IPS DF 6.9 (cell line): ENCODE results near the gene GPR119.
A peak's percentile ranks its signal among the peaks of the same experiment; 100 is the strongest.
"Not testable (repeated sequence)": the region's sequence is repeated elsewhere in the genome, so short reads cannot be mapped to it uniquely, and the experiment has no call there.

Experiments used
- DNase-seq: peaks from one replicate; pipeline ENCODE4 v3.0.0-alpha.2; 2013; ENCODE audit warnings: low read depth, low spot score
- H3K27ac ChIP-seq: one replicate; pipeline ENCODE4 v1.5.1; 2013; ENCODE audit warnings: low read length, control low read depth
- H3K27me3 ChIP-seq: 2 replicates; pipeline ENCODE4 v1.6.1; 2013; ENCODE audit warnings: mild to moderate bottlenecking, low read length; ENCODE audit not compliant: control insufficient read depth, insufficient read depth
- H3K36me3 ChIP-seq: 2 replicates; pipeline ENCODE4 v1.6.1; 2013; ENCODE audit warnings: low read length; ENCODE audit not compliant: control insufficient read depth, insufficient read depth
- H3K4me1 ChIP-seq: 2 replicates; pipeline ENCODE4 v1.6.1; 2013; ENCODE audit warnings: low read length; ENCODE audit not compliant: control insufficient read depth, insufficient read depth
- H3K4me3 ChIP-seq: 2 replicates; pipeline ENCODE4 v1.5.1; 2013; ENCODE audit warnings: mild to moderate bottlenecking, low read length
- H3K9me3 ChIP-seq: 2 replicates; pipeline ENCODE4 v1.6.1; 2013; ENCODE audit warnings: low read length, inconsistent platforms; ENCODE audit not compliant: control insufficient read depth, insufficient read depth
- WGBS: extraction: QIAGEN DNeasy Blood & Tissue Kit; methylation state at CpG from one replicate; pipeline ENCODE4 v1.1.7; 2013; ENCODE audit warnings: mixed read lengths, missing lambda C conversion rate; ENCODE audit not compliant: insufficient read length, insufficient coverage; 5-methylcytosine and 5-hydroxymethylcytosine counted together

Gene GPR119

GRCh38 chrX:130401415-130402207, 16.1 kb upstream of the GPR119 start, which contains the start of gene RBMX2:
Gene RBMX2 (plus strand): TSS chrX:130401987. CDS start chrX:130402033, 46 bp downstream.
- H3K27ac ChIP-seq: no peak within 1 kb of the TSS
- H3K27me3 ChIP-seq: no peaks in the 10 kb centered on the region
- H3K36me3 ChIP-seq: peaks cover 3% of the 10 kb centered on the region; the same call in 1 of the 2 replicates
- no peaks in the 10 kb centered on the region for H3K9me3 ChIP-seq
- peak within 1 kb of the TSS; percentile 95; the same call in 1 of the 2 replicates for H3K4me3 ChIP-seq
- no peaks in the 10 kb centered on the region for H3K4me1 ChIP-seq
- no CpG with 5 or more reads among the region's 47 CpGs for WGBS
- peak; percentile 16 for DNase-seq

- WGBS: no CpG with 5 or more reads among the region's 7 CpGs
- no peak overlapping the region for H3K4me3 ChIP-seq
Observed at GRCh38 chrX:130395341-130395740, 9.9 kb upstream of the GPR119 start.

GRCh38 chrX:130393451-130394074, 8.1 kb upstream of the GPR119 start:
- H3K36me3 ChIP-seq: no peaks in the 10 kb centered on the region
- H3K4me1 ChIP-seq: no peaks in the 10 kb centered on the region
- no CpG with 5 or more reads among the region's 5 CpGs for WGBS
- no peak overlapping the region for H3K27ac ChIP-seq
- no peaks in the 10 kb centered on the region for H3K27me3 ChIP-seq
- no peak overlapping the region for H3K4me3 ChIP-seq
- DNase-seq: peak; percentile 16
- no peaks in the 10 kb centered on the region for H3K9me3 ChIP-seq

More at GRCh38 chrX:130395341-130395740, 9.9 kb upstream of the GPR119 start:
- Histone ChIP-seq H3K36me3 (no peaks in the 10 kb centered on the region), H3K9me3 (no peaks in the 10 kb centered on the region), H3K4me1 (no peaks in the 10 kb centered on the region), H3K27me3 (no peaks in the 10 kb centered on the region), H3K27ac (no peak overlapping the region)
- DNase-seq: no peak

- Histone ChIP-seq H3K27ac (no peak overlapping the region), H3K4me1 (no peaks in the 10 kb centered on the region), H3K27me3 (no peaks in the 10 kb centered on the region), H3K4me3 (no peak overlapping the region), H3K9me3 (no peaks in the 10 kb centered on the region), H3K36me3 (no peaks in the 10 kb centered on the region)
- DNase-seq: no peak
- WGBS: no CpG with 5 or more reads among the region's 5 CpGs
Observed at GRCh38 chrX:130386408-130386808, 934 bp upstream of the GPR119 start.

- no CpG with 5 or more reads among the region's 5 CpGs for WGBS
- Histone ChIP-seq H3K36me3 (no peaks in the 10 kb centered on the region), H3K9me3 (no peaks in the 10 kb centered on the region), H3K4me1 (no peaks in the 10 kb centered on the region), H3K27ac (no peak overlapping the region), H3K27me3 (no peaks in the 10 kb centered on the region), H3K4me3 (no peak overlapping the region)
- DNase-seq: no peak
Observed at GRCh38 chrX:130378024-130378669, 7.3 kb downstream of the GPR119 start.

GRCh38 chrX:130376077-130376476, 9.4 kb downstream of the GPR119 start:
- no peak overlapping the region for H3K4me3 ChIP-seq

GRCh38 chrX:130352050-130352449, 33.4 kb downstream of the GPR119 start:
- DNase-seq, H3K4me1 ChIP-seq, H3K36me3 ChIP-seq, H3K4me3 ChIP-seq, H3K27me3 ChIP-seq, H3K27ac ChIP-seq, H3K9me3 ChIP-seq: not testable (repeated sequence)
- no CpG with 5 or more reads among the region's 1 CpG for WGBS

More at GRCh38 chrX:130376077-130376476, 9.4 kb downstream of the GPR119 start:
- no peak for DNase-seq
- no peaks in the 10 kb centered on the region for H3K9me3 ChIP-seq
- no peaks in the 10 kb centered on the region for H3K36me3 ChIP-seq
- H3K27me3 ChIP-seq: no peaks in the 10 kb centered on the region
- no peaks in the 10 kb centered on the region for H3K4me1 ChIP-seq
- H3K27ac ChIP-seq: no peak overlapping the region

- no peaks in the 10 kb centered on the region for H3K9me3 ChIP-seq
- no peaks in the 10 kb centered on the region for H3K27me3 ChIP-seq
- no peaks in the 10 kb centered on the region for H3K4me1 ChIP-seq
- no peak for DNase-seq
- H3K27ac ChIP-seq: no peak overlapping the region
- H3K36me3 ChIP-seq: no peaks in the 10 kb centered on the region
- no CpG with 5 or more reads among the region's 3 CpGs for WGBS
- no peak overlapping the region for H3K4me3 ChIP-seq
Observed at GRCh38 chrX:130351567-130351966, 33.9 kb downstream of the GPR119 start.

GRCh38 chrX:130347321-130347720, 38.2 kb downstream of the GPR119 start:
- Histone ChIP-seq H3K4me3 (no peak overlapping the region), H3K27ac (no peak overlapping the region), H3K4me1 (no peaks in the 10 kb centered on the region), H3K27me3 (no peaks in the 10 kb centered on the region), H3K9me3 (no peaks in the 10 kb centered on the region), H3K36me3 (no peaks in the 10 kb centered on the region)
- DNase-seq: no peak
- WGBS: no CpG with 5 or more reads among the region's 1 CpG

- H3K36me3 ChIP-seq: no peaks in the 10 kb centered on the region
- H3K9me3 ChIP-seq: no peaks in the 10 kb centered on the region
- no peaks in the 10 kb centered on the region for H3K4me1 ChIP-seq
- DNase-seq: no peak
- no peaks in the 10 kb centered on the region for H3K27me3 ChIP-seq
- WGBS: no CpG with 5 or more reads among the region's 1 CpG
- no peak overlapping the region for H3K4me3 ChIP-seq
- H3K27ac ChIP-seq: no peak overlapping the region
Observed at GRCh38 chrX:130343411-130343810, 42.1 kb downstream of the GPR119 start.
